SK-N-SH treated with all-trans-retinoic acid at 6 μM for 48 hours (cell line): ENCODE measurements around the gene NHLRC2.
A peak's percentile ranks its signal among the peaks of the same experiment; 100 is the strongest.

ENCODE experiments used
- ATAC-seq: fragments of 200-7000 bp; cut with Tn5 transposase; 3 replicates; pipeline ENCODE4 v1.9.1; 2020; ENCODE audit warnings: mild to moderate bottlenecking, moderate library complexity
- ARNTL ChIP-seq: fragments of 450-650 bp; formaldehyde crosslinking; IDR thresholded peaks from 2 replicates; pipeline ENCODE4 v1.5.0; 2020; ENCODE audit warnings: low read depth, mild to moderate bottlenecking, moderate library complexity, borderline replicate concordance
- BACH2 ChIP-seq: fragments of 250-450 bp; sonication (Bioruptor Pico); IDR thresholded peaks from 2 replicates; pipeline ENCODE4 v1.9.0; 2021; ENCODE audit warnings: mild to moderate bottlenecking, borderline replicate concordance
- CREB5 ChIP-seq: fragments of 250-450 bp; sonication (Bioruptor Pico); IDR thresholded peaks from 2 replicates; pipeline ENCODE4 v1.5.1; 2020; ENCODE audit warnings: low read depth, mild to moderate bottlenecking, moderate library complexity
- CSRNP3 ChIP-seq: fragments of 250-450 bp; sonication (Bioruptor Pico); IDR thresholded peaks from 2 replicates; pipeline ENCODE4 v1.5.1; 2021; ENCODE audit warnings: mild to moderate bottlenecking, moderate library complexity
- GLIS3 ChIP-seq: fragments of 250-450 bp; sonication (Bioruptor Pico); IDR thresholded peaks from 2 replicates; pipeline ENCODE4 v1.5.0; 2020; ENCODE audit warnings: mild to moderate bottlenecking, moderate library complexity
- ISL1 ChIP-seq: fragments of 250-450 bp; sonication (Bioruptor Pico); IDR thresholded peaks from 2 replicates; pipeline ENCODE4 v2.1.2; 2022; ENCODE audit warnings: mild to moderate bottlenecking, moderate library complexity
- OSR1 ChIP-seq: fragments of 250-450 bp; sonication (Bioruptor Pico); IDR thresholded peaks from 2 replicates; pipeline ENCODE4 v1.8.0; 2022; ENCODE audit warnings: moderate library complexity, mild to moderate bottlenecking, inconsistent platforms
- POU6F1 ChIP-seq: fragments of 250-450 bp; sonication (Bioruptor Pico); IDR thresholded peaks from 2 replicates; pipeline ENCODE4 v1.8.0; 2021; ENCODE audit warnings: low read depth, mild to moderate bottlenecking, moderate library complexity, borderline replicate concordance
- PPARA ChIP-seq: fragments of 250-450 bp; sonication (Bioruptor Pico); IDR thresholded peaks from 2 replicates; pipeline ENCODE4 v1.5.0; 2020; ENCODE audit warnings: mild to moderate bottlenecking, borderline replicate concordance
- RARB ChIP-seq: fragments of 250-450 bp; sonication (Bioruptor Pico); IDR thresholded peaks from 2 replicates; pipeline ENCODE4 v1.8.0; 2021; ENCODE audit warnings: mild to moderate bottlenecking, moderate library complexity
- SNAI2 ChIP-seq: fragments of 250-450 bp; sonication (Bioruptor Pico); IDR thresholded peaks from 2 replicates; pipeline ENCODE4 v1.5.0; 2020; ENCODE audit warnings: mild to moderate bottlenecking, moderate library complexity
- TCF4 ChIP-seq: fragments of 250-450 bp; sonication (Bioruptor Pico); IDR thresholded peaks from 2 replicates; pipeline ENCODE4 v1.8.0; 2021; ENCODE audit warnings: mild to moderate bottlenecking, moderate library complexity, borderline replicate concordance
- TSHZ2 ChIP-seq: fragments of 250-450 bp; sonication (Bioruptor Pico); IDR thresholded peaks from 2 replicates; pipeline ENCODE4 v1.5.0; 2020; ENCODE audit warnings: mild to moderate bottlenecking, moderate library complexity
- ZC3H10 ChIP-seq: fragments of 250-450 bp; sonication (Bioruptor Pico); IDR thresholded peaks from 2 replicates; pipeline ENCODE4 v1.5.1; 2021; ENCODE audit warnings: mild to moderate bottlenecking, moderate library complexity
- ZFP3 ChIP-seq: fragments of 250-450 bp; sonication (Bioruptor Pico); IDR thresholded peaks from 2 replicates; pipeline ENCODE4 v1.5.0; 2020; ENCODE audit warnings: mild to moderate bottlenecking, moderate library complexity
- ZFP30 ChIP-seq: fragments of 450-650 bp; formaldehyde crosslinking; IDR thresholded peaks from 2 replicates; pipeline ENCODE4 v1.5.0; 2022; ENCODE audit warnings: mild to moderate bottlenecking, moderate library complexity
- ZNF565 ChIP-seq: fragments of 450-650 bp; formaldehyde crosslinking; conservative IDR thresholded peaks from 2 replicates; pipeline ENCODE4 v1.5.0; 2020; ENCODE audit warnings: low read depth, mild to moderate bottlenecking, moderate library complexity
- ZNF8 ChIP-seq: fragments of 450-650 bp; formaldehyde crosslinking; IDR thresholded peaks from 2 replicates; pipeline ENCODE4 v1.5.0; 2020; ENCODE audit warnings: mild to moderate bottlenecking, moderate library complexity

The NHLRC2 gene

GRCh38 chr10:113895018-113895417, 40.6 kb downstream of the NHLRC2 start:
- ATAC-seq: peak; percentile 81

GRCh38 chr10:113897693-113898618, 43.5 kb downstream of the NHLRC2 start:
- ATAC-seq: no peak
- TF ChIP-seq BACH2 (CRISPR knock-in tag) (no peak), OSR1 (CRISPR knock-in tag) (no peak), TSHZ2 (CRISPR knock-in tag) (no peak), SNAI2 (CRISPR knock-in tag) (no peak), ARNTL (CRISPR knock-in tag) (no peak), PPARA (no peak), ZNF8 (no peak), ZFP30 (CRISPR knock-in tag) (no peak), CSRNP3 (CRISPR knock-in tag) (no peak), CREB5 (CRISPR knock-in tag) (no peak)

More at GRCh38 chr10:113895018-113895417, 40.6 kb downstream of the NHLRC2 start:
- TF ChIP-seq TSHZ2 (CRISPR knock-in tag) (no peak), GLIS3 (CRISPR knock-in tag) (no peak), ZNF565 (CRISPR knock-in tag) (no peak), SNAI2 (CRISPR knock-in tag) (no peak), ZFP30 (CRISPR knock-in tag) (no peak), ARNTL (CRISPR knock-in tag) (no peak), CREB5 (CRISPR knock-in tag) (no peak), ZFP3 (CRISPR knock-in tag) (no peak), RARB (CRISPR knock-in tag) (no peak), CSRNP3 (CRISPR knock-in tag) (no peak), ZC3H10 (CRISPR knock-in tag) (no peak), TCF4 (CRISPR knock-in tag) (no peak), POU6F1 (CRISPR knock-in tag) (no peak), ISL1 (CRISPR knock-in tag) (no peak)
- TF ChIP-seq, all 23 proteins: peak for 0
